ENCODE measurements around the gene GDF9. TPM values are rescaled to one million over a fixed set of nuclear protein-coding genes. Genes with fewer than 3 reads are reported as not detected.

The GDF9 gene
- total RNA-seq, 1 experiment from 2014 or later, result 0.42 TPM

DNA sequence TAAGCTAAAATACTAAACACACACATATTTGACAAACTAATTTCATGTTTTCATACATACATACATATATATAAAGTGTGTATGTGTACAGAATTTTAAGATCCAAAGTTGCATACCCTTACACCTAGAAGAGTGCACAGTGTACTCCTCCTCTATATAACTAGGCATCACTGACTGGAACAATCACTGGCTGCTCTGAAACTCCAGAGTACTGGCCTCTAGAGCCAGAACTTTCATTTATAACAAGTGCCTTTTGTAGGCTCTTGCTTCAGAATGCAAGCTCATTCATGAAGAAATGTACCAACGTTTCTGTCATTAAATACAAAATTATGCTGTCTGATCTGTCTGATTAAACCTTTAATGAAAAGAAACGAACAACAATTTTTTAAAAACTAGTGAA, 11.2 kb upstream of the GDF9 start:
- Mint-ChIP-seq H3K27ac (no peak overlapping the region), H3K9me3 (no peaks in the 10 kb centered on the region), H3K4me3 (no peak overlapping the region), H3K36me3 (peaks cover 37% of the 10 kb centered on the region), H3K4me1 (no peaks in the 10 kb centered on the region), H3K27me3 (ENCODE audit: low read depth) (no peaks in the 10 kb centered on the region)
- CTCF ChIA-PET, result interaction anchor here (0.6 kb wide), 1 partner anchor 64 kb away, joined by 4 read pairs; the partner anchor contains the start of gene SOWAHA
- ATAC-seq (no peak), DNase-seq (ENCODE audit: low spot score) (no peak)
- POLR2A ChIA-PET, result no interaction called here
- TF ChIP-seq FOXP1 (CRISPR knock-in tag; IDR thresholded peaks at IDR 0.05; ENCODE audit: borderline replicate concordance), result no peak
- TF ChIP-seq, protein P1, sequence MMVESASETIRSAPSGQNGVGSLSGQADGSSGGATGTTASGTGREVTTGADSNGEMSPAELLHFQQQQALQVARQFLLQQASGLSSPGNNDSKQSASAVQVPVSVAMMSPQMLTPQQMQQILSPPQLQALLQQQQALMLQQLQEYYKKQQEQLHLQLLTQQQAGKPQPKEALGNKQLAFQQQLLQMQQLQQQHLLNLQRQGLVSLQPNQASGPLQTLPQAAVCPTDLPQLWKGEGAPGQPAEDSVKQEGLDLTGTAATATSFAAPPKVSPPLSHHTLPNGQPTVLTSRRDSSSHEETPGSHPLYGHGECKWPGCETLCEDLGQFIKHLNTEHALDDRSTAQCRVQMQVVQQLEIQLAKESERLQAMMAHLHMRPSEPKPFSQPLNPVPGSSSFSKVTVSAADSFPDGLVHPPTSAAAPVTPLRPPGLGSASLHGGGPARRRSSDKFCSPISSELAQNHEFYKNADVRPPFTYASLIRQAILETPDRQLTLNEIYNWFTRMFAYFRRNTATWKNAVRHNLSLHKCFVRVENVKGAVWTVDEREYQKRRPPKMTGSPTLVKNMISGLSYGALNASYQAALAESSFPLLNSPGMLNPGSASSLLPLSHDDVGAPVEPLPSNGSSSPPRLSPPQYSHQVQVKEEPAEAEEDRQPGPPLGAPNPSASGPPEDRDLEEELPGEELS (CRISPR knock-in tag; IDR thresholded peaks at IDR 0.05), result no peak
- TF ChIP-seq ZNF671 (CRISPR knock-in tag; IDR thresholded peaks at IDR 0.05), result no peak
- no peak for TF ChIP-seq NFYB (CRISPR knock-in tag; conservative IDR thresholded peaks at IDR 0.05; ENCODE audit: low read depth)
- TF ChIP-seq, protein P2, sequence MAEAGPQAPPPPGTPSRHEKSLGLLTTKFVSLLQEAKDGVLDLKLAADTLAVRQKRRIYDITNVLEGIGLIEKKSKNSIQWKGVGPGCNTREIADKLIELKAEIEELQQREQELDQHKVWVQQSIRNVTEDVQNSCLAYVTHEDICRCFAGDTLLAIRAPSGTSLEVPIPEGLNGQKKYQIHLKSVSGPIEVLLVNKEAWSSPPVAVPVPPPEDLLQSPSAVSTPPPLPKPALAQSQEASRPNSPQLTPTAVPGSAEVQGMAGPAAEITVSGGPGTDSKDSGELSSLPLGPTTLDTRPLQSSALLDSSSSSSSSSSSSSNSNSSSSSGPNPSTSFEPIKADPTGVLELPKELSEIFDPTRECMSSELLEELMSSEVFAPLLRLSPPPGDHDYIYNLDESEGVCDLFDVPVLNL (CRISPR knock-in tag; IDR thresholded peaks at IDR 0.05; ENCODE audit: borderline replicate concordance, low read depth), result no peak
- TF ChIP-seq, protein P3, sequence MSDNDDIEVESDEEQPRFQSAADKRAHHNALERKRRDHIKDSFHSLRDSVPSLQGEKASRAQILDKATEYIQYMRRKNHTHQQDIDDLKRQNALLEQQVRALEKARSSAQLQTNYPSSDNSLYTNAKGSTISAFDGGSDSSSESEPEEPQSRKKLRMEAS (CRISPR knock-in tag; IDR thresholded peaks at IDR 0.05), result no peak
- TF ChIP-seq ZNF423 (CRISPR knock-in tag; IDR thresholded peaks at IDR 0.05), result no peak
- TF ChIP-seq SMAD3 (CRISPR knock-in tag; IDR thresholded peaks at IDR 0.05; ENCODE audit: borderline replicate concordance), result no peak
- no peak for TF ChIP-seq HMGA2 (CRISPR knock-in tag; IDR thresholded peaks at IDR 0.05)

DNA sequence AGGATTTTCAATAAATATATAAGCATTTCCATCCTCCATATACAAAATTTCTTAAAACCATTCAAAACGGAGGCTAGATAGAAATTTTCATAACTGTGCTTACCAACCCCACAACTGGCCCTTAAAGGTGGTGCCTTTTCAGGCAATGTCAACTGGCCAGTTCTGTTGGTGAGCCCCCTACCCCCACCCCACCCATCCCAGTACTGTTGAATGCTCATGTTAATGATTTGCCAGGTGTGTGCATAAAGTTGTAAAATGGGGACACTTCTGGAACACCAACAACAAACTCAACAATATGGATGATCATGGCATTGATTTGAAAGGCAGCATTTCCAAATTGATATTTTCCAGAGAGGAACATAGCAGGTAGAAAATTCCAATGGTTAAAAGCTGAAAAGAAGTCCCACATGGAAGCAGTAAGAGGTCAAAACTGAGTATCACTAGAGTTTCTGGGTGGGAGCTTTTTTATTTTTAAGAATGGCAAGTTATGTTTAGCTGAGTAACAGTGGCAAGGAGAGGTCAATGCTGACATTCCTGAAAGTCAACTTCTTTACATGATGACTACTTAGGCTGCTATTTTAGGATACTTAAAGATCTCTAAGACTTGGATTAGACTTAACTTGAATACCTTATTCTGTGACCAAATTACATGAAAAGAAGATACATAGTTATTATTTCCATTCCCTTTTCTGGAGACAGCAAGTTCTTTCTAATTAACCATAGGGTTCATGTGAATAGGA, 9.9 kb upstream of the GDF9 start:
- no peaks in the 10 kb centered on the region for H3K27me3 Mint-ChIP-seq (ENCODE audit: low read depth)
- ChIA-PET CTCF (no interaction called here), POLR2A (no interaction called here)
- H3K27ac Mint-ChIP-seq, result no peak overlapping the region
- DNase-seq (ENCODE audit: low spot score), result no peak
- peaks cover 31% of the 10 kb centered on the region for H3K36me3 Mint-ChIP-seq
- no peaks in the 10 kb centered on the region for H3K9me3 Mint-ChIP-seq
- no peak overlapping the region for H3K4me3 Mint-ChIP-seq
- no peak for TF ChIP-seq TCF7 (CRISPR knock-in tag; IDR thresholded peaks at IDR 0.05; ENCODE audit: low read depth)
- no peak for TF ChIP-seq FOXP1 (CRISPR knock-in tag; IDR thresholded peaks at IDR 0.05; ENCODE audit: borderline replicate concordance)
- TF ChIP-seq, protein P4, sequence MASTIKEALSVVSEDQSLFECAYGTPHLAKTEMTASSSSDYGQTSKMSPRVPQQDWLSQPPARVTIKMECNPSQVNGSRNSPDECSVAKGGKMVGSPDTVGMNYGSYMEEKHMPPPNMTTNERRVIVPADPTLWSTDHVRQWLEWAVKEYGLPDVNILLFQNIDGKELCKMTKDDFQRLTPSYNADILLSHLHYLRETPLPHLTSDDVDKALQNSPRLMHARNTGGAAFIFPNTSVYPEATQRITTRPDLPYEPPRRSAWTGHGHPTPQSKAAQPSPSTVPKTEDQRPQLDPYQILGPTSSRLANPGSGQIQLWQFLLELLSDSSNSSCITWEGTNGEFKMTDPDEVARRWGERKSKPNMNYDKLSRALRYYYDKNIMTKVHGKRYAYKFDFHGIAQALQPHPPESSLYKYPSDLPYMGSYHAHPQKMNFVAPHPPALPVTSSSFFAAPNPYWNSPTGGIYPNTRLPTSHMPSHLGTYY (CRISPR knock-in tag; IDR thresholded peaks at IDR 0.05), result no peak
- no peak for TF ChIP-seq ZSCAN18 (CRISPR knock-in tag; IDR thresholded peaks at IDR 0.05)
- TF ChIP-seq, protein P5, sequence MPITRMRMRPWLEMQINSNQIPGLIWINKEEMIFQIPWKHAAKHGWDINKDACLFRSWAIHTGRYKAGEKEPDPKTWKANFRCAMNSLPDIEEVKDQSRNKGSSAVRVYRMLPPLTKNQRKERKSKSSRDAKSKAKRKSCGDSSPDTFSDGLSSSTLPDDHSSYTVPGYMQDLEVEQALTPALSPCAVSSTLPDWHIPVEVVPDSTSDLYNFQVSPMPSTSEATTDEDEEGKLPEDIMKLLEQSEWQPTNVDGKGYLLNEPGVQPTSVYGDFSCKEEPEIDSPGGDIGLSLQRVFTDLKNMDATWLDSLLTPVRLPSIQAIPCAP (CRISPR knock-in tag; IDR thresholded peaks at IDR 0.05), result no peak
- TF ChIP-seq ZNF396 (CRISPR knock-in tag; IDR thresholded peaks at IDR 0.05; ENCODE audit: borderline replicate concordance), result no peak
- no peak for TF ChIP-seq JAZF1 (CRISPR knock-in tag; IDR thresholded peaks at IDR 0.05)
- TF ChIP-seq RELA (CRISPR knock-in tag; IDR thresholded peaks at IDR 0.05; ENCODE audit: borderline replicate concordance), result no peak
- no peak for TF ChIP-seq NFYB (CRISPR knock-in tag; conservative IDR thresholded peaks at IDR 0.05; ENCODE audit: low read depth)
- TF ChIP-seq ZNF317 (CRISPR knock-in tag; IDR thresholded peaks at IDR 0.05; ENCODE audit: borderline replicate concordance, low read depth), result no peak
- TF ChIP-seq, protein P6, sequence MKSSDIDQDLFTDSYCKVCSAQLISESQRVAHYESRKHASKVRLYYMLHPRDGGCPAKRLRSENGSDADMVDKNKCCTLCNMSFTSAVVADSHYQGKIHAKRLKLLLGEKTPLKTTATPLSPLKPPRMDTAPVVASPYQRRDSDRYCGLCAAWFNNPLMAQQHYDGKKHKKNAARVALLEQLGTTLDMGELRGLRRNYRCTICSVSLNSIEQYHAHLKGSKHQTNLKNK (CRISPR knock-in tag; IDR thresholded peaks at IDR 0.05), result no peak
- TF ChIP-seq IRF2 (CRISPR knock-in tag; IDR thresholded peaks at IDR 0.05; ENCODE audit: borderline replicate concordance, low read depth), result no peak
- no peak for TF ChIP-seq NFE2L1 (CRISPR knock-in tag; IDR thresholded peaks at IDR 0.05)
- TF ChIP-seq KAT7 (CRISPR knock-in tag; IDR thresholded peaks at IDR 0.05; ENCODE audit: borderline replicate concordance), result no peak
- TF ChIP-seq GABPB1 (CRISPR knock-in tag; IDR thresholded peaks at IDR 0.05), result no peak
- TF ChIP-seq ARID4B (CRISPR knock-in tag; IDR thresholded peaks at IDR 0.05; ENCODE audit: borderline replicate concordance), result no peak
- no peak for ATAC-seq
- H3K4me1 Mint-ChIP-seq, result no peaks in the 10 kb centered on the region
